HG03175 (cell line): ENCODE measurements around the gene CHN2.
"Not testable (repeated sequence)": the region's sequence is repeated elsewhere in the genome, so short reads cannot be mapped to it uniquely, and the experiment has no call there.

Experiments used
- ATAC-seq: cut with Tn5 transposase; IDR thresholded peaks from one replicate; pipeline ENCODE4 v1.9.1; 2021; ENCODE audit warnings: mild to moderate bottlenecking, moderate library complexity; ENCODE audit not compliant: unreplicated experiment

CHN2 gene

GRCh38 chr7:29518616-29519015, 324.0 kb downstream of the CHN2 start:
- ATAC-seq: no peak

GRCh38 chr7:29523728-29524127, 329.2 kb downstream of the CHN2 start:
- ATAC-seq: no peak

- no peak for ATAC-seq
Measured at GRCh38 chr7:29527505-29528108, 333.0 kb downstream of the CHN2 start.

GRCh38 chr7:29528526-29528925, 334.0 kb downstream of the CHN2 start:
- not testable (repeated sequence) for ATAC-seq
